GF-D8 (cell line): ENCODE results near the gene POLR1A.

ENCODE experiments used
- DNase-seq: peaks from one replicate; lab custom pipeline; 2025; lab: John Stamatoyannopoulos, UW

POLR1A gene

GRCh38 chr2:86021396-86022378, 84.0 kb downstream of the POLR1A start:
- no peak for DNase-seq

- no peak for DNase-seq
Observed at GRCh38 chr2:86020984-86021383, 84.7 kb downstream of the POLR1A start.

GRCh38 chr2:86019121-86019520, 86.6 kb downstream of the POLR1A start:
- no peak for DNase-seq

GRCh38 chr2:86017901-86018896, 87.5 kb downstream of the POLR1A start:
- no peak for DNase-seq

GRCh38 chr2:86016581-86016980, 89.1 kb downstream of the POLR1A start:
- no peak for DNase-seq

GRCh38 chr2:86015699-86016098, 90.0 kb downstream of the POLR1A start:
- no peak for DNase-seq

- DNase-seq: no peak
Observed at GRCh38 chr2:86015006-86015405, 90.7 kb downstream of the POLR1A start.

- no peak for DNase-seq
Observed at GRCh38 chr2:86014493-86014892, 91.2 kb downstream of the POLR1A start.

GRCh38 chr2:86012007-86012712, 93.5 kb downstream of the POLR1A start:
- no peak for DNase-seq

- DNase-seq: no peak
Observed at GRCh38 chr2:86011449-86011941, 94.2 kb downstream of the POLR1A start.

- DNase-seq: no peak
Observed at GRCh38 chr2:86010083-86010482, 95.6 kb downstream of the POLR1A start.

GRCh38 chr2:86006524-86006923, 99.2 kb downstream of the POLR1A start:
- DNase-seq: no peak

GRCh38 chr2:86003967-86004366, 101.7 kb downstream of the POLR1A start:
- no peak for DNase-seq

- no peak for DNase-seq
Observed at GRCh38 chr2:86003104-86003503, 102.6 kb downstream of the POLR1A start.

- no peak for DNase-seq
Observed at GRCh38 chr2:86002375-86002774, 103.3 kb downstream of the POLR1A start.

- no peak for DNase-seq
Observed at GRCh38 chr2:86001326-86001725, 104.4 kb downstream of the POLR1A start.

GRCh38 chr2:86000938-86001312, 104.8 kb downstream of the POLR1A start:
- no peak for DNase-seq

GRCh38 chr2:86000131-86000937, 105.4 kb downstream of the POLR1A start:
- no peak for DNase-seq

GRCh38 chr2:85999061-85999831, 106.4 kb downstream of the POLR1A start:
- no peak for DNase-seq
